NCI-H146 treated with DMSO at 0.1 percent for 48 hours (cell line): Measurements from ENCODE around the gene HOXB3.
"Not testable (repeated sequence)": the region's sequence is repeated elsewhere in the genome, so short reads cannot be mapped to it uniquely, and the experiment has no call there.

Source experiments
- DNase-seq: peaks from one replicate; lab custom pipeline; 2025; ENCODE audit not compliant: unreplicated experiment; lab: John Stamatoyannopoulos, UW

Gene HOXB3

DNA sequence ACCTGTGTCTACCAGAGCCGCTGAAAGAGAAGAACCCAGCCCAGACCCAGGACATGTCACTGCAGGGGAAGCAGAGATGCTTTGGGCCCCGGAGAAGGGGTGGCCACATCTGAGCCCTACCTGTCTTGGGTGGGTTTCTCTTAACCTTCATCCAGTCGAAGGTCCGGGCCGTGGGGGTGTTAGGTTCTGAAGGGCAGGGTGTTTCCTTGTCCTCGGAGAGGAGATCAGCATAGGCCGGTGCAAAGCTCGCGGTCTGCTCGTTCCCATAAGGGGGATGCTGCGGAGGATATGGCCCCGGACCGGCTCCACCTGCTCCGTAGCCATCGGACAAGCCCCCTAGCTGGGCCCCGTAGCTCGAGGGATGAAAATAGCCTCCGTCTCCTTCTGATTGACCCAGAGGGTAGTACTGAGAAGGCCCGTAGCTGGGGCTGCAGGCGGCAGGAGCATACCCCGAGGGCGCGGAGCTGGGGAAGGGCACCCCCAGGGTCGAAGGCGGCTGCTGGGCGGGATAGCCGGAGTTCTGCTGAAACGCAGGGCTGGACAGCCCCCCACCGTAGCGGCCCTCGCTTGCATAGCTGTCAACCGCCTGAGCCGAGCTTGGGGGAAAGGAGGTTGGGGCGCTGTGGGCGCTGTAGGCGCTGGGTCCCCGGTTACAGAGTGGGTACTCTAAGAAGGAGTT lies 59.7 kb downstream of the HOXB3 start:
- no peak for DNase-seq

DNA sequence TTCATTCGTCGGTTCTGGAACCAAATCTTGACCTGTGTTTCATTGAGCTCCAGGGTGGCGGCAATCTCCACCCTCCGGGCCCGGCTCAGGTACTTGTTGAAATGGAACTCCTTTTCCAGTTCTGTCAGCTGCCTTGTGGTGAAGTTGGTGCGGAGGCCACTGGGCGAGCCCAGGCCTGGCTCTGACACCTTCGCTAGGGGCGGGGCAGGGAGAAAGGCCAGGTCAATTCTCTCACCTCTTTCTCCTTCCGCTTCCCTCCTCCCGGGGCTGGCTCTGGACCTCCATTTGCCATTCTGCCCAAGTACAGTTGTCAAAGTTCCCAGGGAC lies 60.4 kb downstream of the HOXB3 start:
- DNase-seq: no peak

DNA sequence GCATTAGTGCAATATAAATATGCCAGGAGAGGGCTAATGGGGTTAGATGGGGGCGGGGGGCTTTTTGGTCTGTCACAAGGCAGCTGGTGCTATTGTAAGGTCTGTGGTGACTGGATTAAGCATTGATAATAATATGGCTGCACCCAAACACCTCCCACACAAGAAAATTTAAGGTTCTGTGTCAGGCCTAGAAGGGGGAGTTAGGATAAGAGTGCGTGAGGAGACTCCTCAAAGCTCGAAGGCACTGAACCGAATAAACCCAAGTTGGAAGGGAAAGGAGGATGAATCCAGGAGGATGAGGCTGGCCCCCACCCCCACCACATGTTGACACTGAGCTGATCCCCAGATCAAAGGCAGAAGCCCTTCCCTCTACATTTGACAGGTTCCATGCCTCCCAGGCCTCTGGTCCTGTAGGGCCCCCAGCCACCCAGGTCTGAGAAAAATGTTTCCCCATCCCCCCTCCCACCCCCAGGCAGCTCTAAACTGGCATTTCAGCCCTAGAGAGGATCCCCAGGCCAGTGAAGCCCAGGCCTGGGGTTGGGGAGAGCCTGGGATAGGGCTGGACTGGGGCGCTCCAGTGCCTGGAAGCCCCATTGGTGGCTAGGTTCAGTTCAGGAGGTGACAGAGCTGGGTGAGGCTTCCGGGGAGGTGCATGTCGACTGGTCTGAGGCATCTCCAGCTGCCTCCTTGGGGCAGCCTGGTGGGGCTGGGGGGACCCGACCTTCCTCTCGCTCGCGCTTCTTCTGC lies 60.9 kb downstream of the HOXB3 start:
- DNase-seq: no peak

DNA sequence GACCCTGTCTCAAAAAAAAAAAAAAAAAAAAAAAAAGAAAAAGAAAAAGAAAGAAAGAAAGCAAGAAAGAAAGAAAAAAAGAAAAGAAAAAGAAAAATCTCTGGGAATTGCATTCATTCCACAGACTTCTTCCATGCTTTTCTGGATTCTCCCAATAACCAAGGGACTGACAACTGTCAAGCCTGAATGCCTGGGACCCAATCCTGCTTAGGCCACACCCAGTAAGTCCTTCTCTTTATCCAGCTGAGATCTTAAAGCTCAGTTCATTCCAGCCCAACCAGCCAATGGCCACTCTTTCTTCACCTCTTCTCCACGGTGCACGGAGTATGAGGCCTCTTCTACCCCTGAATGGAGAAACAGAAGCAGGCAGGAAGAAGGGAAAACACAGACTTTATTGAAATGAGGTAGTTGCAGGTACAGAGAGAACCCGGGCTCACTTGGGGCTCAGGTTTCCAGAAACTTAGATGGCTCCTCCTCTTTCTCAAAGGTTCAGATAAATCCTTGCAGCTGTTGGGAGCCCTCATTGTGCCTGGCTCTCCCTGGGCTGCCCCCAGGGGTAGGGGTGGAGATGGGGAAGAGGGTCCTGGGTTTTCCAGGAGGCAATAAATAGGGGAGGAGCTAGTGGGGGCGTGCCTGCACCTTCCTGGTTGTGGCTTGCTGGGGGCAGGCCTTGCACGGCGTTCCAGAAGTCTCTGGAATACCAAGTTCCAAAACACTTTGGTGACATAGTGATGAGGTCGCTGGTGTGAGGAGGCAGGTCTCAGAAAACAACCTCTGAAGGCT lies 61.7 kb downstream of the HOXB3 start:
- DNase-seq: no peak

DNA sequence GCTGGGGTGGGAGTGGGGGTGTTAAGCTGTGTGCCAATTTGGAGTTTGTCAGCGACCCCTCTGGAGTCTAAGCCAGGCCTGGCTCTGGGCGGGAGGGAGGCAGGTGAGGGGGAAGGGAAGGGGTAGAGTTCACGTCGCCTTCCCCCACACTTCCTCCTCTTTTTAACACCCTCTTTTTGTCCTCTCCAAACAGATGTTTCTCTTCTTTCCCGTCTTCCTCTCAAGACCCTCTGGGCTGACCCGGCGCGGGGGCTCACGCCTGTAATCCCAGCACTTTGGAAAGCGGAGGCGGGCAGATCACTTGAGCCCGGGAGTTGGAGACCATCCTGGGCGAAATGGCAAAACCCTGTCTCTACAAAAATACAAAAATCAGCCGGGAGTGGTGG lies 62.5 kb downstream of the HOXB3 start:
- DNase-seq: no peak

DNA sequence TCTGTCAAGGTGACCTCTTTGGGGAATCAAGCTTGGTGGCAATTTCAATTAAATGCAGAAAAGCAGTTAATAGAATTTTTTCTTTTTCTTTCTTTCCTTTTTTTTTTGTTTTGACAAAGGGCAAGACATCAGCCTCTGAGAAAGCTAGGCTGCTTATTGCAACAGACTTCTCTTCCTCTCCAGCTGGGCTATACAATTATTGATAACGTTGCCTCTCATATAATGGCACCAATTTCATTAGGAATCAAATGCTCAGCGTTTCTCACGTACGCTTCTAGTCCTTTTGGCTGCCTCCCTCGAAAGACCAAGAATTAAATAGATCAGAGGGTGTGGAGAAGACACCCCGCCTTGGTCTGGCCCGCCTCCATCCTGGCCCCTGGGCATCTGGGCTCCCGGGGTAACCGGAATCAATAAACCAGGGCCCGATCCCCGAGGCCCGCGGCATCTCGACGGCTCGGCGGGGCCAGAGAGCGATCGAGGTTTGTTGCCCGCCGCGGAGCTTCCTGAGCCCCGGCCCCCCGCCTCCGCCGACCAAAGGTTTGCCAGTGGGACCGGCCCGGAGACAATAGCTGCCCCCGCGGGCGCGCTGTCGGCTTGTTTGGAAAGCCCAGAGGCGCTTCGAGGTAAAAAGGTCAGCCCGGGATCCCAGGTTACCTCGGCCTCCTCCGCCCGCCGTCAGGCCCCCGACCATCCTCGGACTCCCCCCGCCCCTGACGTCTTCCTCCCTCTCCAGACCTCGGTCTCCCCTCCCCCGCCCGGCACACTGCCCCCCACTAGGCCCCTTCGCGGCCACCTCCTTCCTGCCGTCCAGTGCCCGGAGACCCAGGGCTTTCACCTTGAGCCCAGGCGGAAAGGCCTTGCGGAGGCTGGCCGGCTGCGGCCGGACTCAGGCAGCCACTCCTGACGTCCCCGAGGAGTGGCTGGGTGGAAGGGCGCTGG lies 63.2 kb downstream of the HOXB3 start:
- no peak for DNase-seq

DNA sequence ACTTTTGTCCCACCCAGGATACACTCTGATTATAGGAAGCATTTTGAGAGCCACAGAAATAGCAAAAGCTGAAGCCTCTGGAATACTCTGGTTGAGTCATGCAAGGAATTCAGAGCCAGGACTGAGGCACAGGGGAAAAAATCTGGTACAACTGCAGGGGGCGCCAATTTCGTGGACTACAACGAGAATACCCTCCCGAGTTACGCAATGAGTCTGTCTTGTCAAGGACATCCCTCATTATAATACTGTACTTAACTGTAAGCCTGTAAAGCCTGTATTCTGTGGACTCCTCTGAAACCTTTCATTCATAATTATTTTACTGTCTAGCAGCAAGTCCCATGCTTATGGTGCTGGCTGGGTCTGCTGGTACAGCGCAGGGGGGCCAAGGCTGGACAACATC lies 67.0 kb downstream of the HOXB3 start:
- no peak for DNase-seq

DNA sequence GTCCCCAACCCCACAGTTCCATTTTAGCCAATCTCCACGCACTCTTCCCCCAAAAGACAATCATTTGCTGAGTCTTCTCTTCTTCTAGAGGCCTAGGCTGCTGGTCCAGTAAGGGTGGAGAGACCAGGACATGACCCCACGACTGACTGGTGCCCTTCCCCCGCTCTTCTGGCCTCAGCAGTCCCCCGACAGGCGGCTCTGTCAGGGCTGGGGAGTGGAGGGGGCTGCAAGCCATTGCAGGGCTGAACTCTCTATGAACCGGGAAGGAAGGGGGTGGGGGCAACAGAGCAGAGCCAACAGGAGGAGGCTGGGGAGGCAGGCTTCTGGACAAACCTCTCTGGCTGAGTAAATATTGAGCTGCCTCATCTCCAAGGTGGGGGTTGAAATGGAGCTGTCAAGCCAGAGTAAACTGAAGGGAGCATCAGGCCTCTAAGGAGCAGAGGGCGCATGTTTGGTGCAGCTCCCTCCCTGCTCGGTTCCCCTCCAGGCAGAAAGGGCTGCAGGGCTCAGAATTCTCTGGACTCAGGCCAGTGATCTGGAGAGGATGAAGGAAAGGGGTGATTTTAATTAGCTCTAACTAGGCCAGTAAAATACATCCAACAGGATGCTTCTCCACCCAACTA lies 67.9 kb downstream of the HOXB3 start:
- DNase-seq: peak; percentile 39

DNA sequence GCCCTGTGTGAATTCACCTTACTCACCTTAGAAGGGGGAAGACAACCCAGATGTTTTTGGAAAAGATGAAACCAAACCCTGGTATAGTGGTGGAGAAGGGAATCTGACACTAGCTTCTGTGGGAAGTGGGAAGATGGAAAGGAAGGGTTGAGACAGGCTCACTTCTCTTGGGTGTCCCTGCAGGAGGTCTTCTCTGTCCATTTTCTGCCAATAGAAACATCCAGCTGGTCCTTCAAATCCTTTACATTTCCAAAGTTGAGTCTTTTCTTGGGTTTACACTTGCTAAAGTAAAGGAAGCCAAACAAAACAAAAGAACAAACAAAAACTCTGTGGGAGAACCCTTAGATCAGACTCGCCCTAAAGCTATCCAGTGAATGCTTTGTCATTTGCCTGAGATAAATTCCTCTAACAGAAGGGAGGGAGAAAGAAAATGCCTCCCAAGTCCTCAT lies 69.4 kb downstream of the HOXB3 start:
- no peak for DNase-seq

DNA sequence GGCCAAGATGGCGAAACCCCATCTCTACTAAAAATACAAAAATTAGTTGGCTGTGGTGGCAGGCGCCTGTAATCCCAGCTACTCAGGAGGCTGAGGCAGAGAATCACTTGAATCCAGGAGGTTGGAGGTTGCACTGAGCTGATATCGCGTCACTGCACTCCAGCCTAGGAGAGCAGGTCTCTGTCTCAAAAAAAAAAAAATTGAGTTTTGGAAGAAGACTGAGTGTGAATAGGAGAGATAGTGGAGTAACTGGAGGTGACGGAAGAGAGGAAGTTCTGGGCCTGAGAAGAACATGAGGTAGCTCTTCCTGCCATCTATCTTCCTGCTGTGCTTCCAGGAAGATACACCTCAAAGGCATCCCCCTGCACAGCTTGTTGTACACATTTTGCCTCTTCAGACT lies 70.6 kb downstream of the HOXB3 start:
- no peak for DNase-seq

DNA sequence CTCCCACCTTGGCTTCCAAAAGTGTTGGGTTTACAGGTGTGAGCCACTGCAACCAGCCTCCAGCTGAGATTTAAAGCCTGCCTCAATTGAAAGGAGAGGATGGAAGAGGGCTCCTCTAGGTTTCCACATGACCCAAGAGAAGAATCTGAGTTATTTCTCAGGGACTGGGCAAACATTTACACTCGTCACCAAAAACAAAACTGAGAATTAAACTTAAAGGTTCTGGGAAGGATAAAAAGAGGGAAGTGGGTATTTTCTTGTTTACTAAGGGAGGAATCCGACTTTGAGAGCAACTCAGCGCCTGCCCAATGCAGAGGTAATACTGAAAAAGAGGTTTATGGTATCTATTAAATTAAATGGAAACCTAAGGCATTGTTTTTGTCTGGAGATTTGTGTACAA lies 72.6 kb downstream of the HOXB3 start:
- no peak for DNase-seq

DNA sequence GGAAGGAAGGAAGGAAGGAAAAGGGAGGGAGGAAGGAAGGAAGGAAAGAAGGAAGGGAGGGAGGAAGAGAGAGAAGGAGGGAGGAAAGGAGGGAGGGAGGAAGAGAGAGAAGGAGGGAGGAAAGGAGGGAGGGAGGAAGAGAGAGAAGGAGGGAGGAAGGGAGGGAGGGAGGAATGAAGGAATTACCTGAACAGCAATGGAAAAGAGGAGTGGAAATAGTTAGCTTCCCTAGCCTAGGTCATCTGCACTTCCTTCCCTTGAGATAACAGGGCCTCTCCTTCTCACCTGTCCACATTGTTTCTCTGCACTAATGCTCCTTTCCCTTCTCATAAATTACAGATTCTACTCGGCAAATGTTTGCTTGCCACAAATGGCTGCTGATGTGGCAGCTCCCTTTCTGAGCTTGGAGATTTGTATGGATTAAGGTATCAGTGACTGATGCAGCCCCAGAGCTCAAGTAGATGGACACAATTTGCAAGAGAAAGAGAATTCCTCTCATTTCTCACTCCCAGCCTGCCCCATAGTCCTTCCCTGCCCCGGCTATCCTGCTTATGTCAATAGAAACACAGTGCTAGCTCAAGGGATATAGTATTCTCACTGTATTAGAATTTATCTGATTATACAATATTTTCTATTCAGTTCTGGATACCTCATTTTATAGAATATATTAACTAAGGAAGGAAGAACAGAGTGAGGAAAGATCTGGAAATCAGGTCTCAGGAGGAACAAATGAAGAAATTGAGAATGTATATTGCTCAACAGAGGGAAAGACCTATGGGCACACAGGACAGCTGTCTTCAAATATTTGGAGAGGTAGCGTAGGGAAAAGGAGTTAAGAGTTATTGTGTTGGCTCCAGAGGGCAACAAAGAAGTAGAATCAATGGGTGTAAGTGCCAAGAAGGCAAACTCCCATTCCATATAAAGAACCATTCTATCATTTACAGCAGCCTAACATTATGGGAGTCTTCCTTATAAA lies 73.8 kb downstream of the HOXB3 start:
- DNase-seq: peak; percentile 14

DNA sequence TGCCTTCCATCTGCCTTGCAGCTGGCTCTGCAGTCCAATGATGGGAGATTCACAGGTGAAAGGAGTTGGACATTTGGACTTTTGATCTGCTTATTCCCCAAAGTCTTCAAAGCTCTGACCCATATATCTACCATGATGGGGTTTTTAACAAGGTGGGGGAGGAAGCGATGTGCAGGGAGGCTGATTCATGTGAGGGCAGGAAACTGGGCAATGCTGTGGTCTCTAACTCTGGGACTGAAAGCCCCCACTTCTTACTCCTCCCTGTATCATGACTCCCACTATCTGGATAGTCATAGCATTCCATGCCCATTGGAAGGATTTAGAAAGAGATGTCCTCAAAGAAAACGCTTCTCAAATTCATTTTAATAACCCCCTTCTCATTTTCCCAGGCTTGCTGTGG lies 75.6 kb downstream of the HOXB3 start:
- DNase-seq: no peak

DNA sequence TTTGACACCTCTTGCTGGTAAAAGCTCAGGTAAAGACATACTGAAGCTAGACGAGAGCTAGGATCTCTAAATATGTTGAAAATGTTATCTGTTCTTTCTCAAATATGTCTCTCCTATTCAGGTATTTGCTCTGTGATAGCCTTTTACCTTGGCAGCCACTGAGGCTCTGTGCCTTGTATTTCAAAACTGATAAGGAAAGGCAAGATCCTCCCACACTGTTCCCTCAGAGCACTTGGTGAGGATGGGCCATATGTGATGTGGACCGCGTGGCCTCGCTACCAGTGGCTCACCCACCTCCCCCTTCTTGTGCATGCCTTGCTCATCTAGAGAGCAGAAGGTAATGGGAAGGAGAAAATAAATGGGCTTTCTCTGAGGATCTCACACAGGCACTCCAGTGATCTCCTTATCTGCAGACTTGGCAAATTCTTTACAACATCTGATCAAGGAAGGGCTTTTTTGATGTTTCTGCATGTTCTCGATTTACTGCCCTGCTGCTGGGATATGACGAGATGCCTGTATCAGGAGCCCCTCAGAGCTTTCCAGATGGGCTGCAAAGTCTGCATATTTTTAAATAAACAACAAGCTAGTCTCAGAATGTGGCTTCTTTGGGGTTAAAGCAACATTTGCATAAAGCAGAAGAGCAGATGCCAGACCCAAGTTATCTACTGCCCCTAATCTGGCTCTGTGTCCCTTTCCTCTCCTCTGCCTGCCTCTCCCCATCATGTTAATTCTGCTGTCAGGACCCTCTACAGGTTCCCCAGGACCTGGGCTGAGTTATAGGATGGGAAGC lies 76.2 kb downstream of the HOXB3 start:
- no peak for DNase-seq

DNA sequence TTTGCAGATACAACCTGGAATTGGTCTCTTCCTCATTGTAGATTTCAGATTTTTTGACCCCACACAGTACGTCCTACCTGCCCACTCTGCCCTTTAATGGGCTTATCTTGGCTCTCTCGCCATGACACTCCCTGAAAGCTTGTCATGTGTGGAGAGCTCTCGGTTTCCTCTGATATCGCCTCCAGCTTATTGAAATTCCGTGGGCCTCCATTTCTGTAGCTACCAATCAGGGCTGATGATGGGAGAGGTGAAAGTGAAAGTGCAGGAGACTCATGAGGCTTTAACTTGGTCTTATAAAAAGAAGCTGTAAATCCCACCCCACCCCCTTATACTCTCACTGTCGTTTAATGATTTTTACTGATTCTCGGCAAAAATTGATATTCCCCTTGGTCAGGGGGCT lies 76.9 kb downstream of the HOXB3 start:
- no peak for DNase-seq

DNA sequence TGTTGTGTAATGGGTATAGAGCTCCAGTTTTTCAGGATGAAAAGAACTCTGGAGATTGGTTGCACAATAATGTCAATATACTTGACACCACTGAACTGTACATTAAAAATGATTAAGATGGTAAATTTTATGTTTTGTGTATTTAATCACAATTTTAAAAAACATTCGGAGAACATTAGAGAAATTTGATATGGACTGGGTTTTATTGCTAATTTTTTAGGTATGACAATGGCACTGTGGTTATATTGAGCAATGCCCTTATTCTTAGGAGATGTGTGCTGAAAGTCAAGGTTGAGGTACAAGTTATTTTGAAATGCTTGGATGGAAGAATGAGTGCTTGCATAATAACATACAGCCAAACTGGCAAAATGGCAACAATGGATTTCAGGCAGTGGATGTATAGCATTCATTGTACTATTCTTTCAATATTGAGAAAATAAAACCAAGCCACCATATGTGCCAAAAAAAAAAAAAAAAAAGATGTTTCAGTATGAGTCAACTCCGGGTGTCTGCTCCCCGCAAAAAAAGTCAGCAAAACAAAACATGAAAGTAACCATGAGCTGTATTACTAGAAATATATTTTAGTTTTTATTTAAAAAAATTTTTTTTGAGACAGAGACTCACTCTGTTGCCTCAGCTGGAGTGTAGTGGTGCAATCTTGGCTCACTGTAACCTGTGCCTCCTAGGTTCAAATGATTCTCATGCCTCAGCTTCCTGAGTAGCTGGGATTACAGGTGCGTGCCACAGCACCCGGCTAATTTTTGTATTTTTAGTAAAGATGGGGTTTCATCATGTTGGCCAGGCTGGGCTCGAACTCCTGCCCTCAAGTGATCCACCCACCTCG lies 79.1 kb downstream of the HOXB3 start:
- DNase-seq: no peak

DNA sequence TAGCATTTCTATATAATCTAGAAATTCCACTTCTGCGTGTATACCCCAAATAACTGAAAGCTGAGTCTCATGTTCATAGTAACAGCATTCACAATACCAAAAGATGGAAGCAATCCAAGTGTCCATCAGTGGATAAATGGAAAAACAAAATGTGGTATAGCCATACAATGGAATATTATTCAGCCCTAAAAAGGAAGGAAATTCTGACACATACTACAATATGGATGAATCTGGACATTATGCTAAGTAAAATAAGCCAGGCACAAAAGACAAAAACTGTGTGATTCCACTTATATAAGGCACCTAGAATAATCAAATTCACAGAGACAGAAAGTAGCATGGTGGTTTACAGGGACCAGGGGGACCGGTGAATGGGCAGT lies 79.7 kb downstream of the HOXB3 start:
- no peak for DNase-seq

DNA sequence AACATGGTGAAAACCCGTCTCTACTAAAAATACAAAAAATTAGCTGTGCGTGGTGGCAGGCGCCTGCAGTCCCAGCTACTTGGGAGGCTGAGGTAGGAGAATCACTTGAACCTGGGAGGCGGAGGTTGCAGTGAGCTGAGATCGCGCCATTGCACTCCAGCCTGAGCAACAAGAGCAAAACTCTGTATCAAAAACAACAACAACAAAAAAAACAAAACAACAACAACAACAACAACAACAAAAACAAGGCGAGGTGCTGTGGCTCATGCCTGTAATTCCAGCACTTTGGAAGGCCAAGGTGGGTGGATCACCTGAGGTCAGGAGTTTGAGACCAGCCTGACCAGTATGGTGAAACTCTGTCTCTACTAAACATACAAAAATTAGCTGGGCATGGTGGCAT lies 80.3 kb downstream of the HOXB3 start:
- not testable (repeated sequence) for DNase-seq
